Upper lobe of left lung (tissue), 4 donors: ENCODE results near the gene RABEP1.

Source experiments
- POLR2A ChIP-seq, 4 donors: fragments of 450-650 bp; IDR thresholded peaks; one replicate each; pipeline ENCODE4 v1.5.1; 2016 to 2017; ENCODE audit warnings: antibody characterized with exemption in 4 of 4, mild to moderate bottlenecking in 2 of 4
- POLR2AphosphoS5 ChIP-seq, 2 donors: sonication (generic); formaldehyde crosslinking; IDR thresholded peaks; one replicate each; pipeline ENCODE4 v1.5.1; 2017; ENCODE audit warnings: antibody characterized with exemption in 2 of 2
- TF ChIP-seq, protein P1 (sequence below), 6 experiments: fragments of 450-650 bp in 4 of 6; fragments of 200-600 bp in 2 of 6; sonication (generic) in 2 of 6; IDR thresholded peaks; one replicate each; pipeline ENCODE4 v1.5.1; 2016 to 2019; ENCODE audit warnings: antibody characterized with exemption in 6 of 6

DNA sequence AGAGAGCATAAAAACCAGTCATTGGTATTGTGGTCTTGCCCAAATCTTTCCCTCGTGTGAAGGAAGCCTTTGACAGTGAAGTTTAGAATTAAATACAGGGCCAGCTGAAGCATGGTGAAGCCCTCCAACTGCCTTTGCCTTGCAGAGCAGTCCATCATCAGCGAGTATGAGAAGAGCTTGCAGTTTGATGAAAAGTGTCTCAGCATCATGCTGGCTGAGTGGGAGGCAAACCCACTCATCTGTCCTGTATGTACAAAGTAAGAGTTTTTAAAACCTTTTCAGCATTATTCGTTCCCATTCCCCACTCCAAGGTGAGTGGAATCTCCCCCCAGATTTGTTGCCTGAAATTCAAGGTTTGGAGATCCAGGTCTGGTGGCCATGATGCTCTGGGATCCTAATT is 143.7 kb downstream of the RABEP1 start:
- TF ChIP-seq, protein P1, sequence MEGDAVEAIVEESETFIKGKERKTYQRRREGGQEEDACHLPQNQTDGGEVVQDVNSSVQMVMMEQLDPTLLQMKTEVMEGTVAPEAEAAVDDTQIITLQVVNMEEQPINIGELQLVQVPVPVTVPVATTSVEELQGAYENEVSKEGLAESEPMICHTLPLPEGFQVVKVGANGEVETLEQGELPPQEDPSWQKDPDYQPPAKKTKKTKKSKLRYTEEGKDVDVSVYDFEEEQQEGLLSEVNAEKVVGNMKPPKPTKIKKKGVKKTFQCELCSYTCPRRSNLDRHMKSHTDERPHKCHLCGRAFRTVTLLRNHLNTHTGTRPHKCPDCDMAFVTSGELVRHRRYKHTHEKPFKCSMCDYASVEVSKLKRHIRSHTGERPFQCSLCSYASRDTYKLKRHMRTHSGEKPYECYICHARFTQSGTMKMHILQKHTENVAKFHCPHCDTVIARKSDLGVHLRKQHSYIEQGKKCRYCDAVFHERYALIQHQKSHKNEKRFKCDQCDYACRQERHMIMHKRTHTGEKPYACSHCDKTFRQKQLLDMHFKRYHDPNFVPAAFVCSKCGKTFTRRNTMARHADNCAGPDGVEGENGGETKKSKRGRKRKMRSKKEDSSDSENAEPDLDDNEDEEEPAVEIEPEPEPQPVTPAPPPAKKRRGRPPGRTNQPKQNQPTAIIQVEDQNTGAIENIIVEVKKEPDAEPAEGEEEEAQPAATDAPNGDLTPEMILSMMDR (IDR thresholded peaks at IDR 0.05) = no peak
- TF ChIP-seq POLR2AphosphoS5 (IDR thresholded peaks at IDR 0.05) (no peak), POLR2A (IDR thresholded peaks at IDR 0.05) (no peak)
